Stimulated activated effector memory CD8-positive, alpha-beta T cell treated with anti-CD3 and anti-CD28 coated beads, Interleukin-12 subunit alpha, Interleukin-12 subunit beta, amount 100 ng/mL, for 72 hours (primary cell): ENCODE measurements around the gene HOXA13.
A peak's percentile ranks its signal among the peaks of the same experiment; 100 is the strongest.

Source experiments
- ATAC-seq: fragments of 150-1000 bp; cut with Tn5 transposase; 2 replicates; pipeline ENCODE4 v1.10.0; 2021
- DNase-seq, 2 donors: peaks; one replicate each; pipeline ENCODE4 v3.0.0; 2021 to 2022; ENCODE audit warnings: low spot score in 2 of 2
- H3K27ac Mint-ChIP-seq: one replicate; pipeline ENCODE4 v1.8.0; 2022; ENCODE audit warnings: mild to moderate bottlenecking, mixed read lengths
- H3K36me3 Mint-ChIP-seq: one replicate; pipeline ENCODE4 v1.8.0; 2022; ENCODE audit warnings: mild to moderate bottlenecking, mixed read lengths
- H3K4me1 Mint-ChIP-seq: one replicate; pipeline ENCODE4 v1.8.0; 2022; ENCODE audit warnings: mixed read lengths
- H3K4me3 Mint-ChIP-seq: one replicate; pipeline ENCODE4 v1.8.0; 2022; ENCODE audit warnings: mild to moderate bottlenecking, mixed read lengths
- H3K9me3 Mint-ChIP-seq: one replicate; pipeline ENCODE4 v1.8.0; 2022; ENCODE audit warnings: mixed read lengths

Gene HOXA13

GRCh38 chr7:27215356-27215755 lies 15.5 kb upstream of the HOXA13 start:
- H3K36me3 Mint-ChIP-seq: no peaks in the 10 kb centered on the region
- DNase-seq (no peak), ATAC-seq (no peak)
- H3K4me1 Mint-ChIP-seq: peaks cover 11% of the 10 kb centered on the region
- H3K9me3 Mint-ChIP-seq: no peaks in the 10 kb centered on the region
- H3K4me3 Mint-ChIP-seq: no peak overlapping the region
- H3K27ac Mint-ChIP-seq: no peak overlapping the region

GRCh38 chr7:27214239-27214950 lies 14.5 kb upstream of the HOXA13 start:
- Mint-ChIP-seq H3K4me1 (peaks cover 6% of the 10 kb centered on the region), H3K27ac (no peak overlapping the region), H3K36me3 (no peaks in the 10 kb centered on the region), H3K9me3 (no peaks in the 10 kb centered on the region), H3K4me3 (no peak overlapping the region)
- DNase-seq: no peak
- ATAC-seq: no peak

DNA sequence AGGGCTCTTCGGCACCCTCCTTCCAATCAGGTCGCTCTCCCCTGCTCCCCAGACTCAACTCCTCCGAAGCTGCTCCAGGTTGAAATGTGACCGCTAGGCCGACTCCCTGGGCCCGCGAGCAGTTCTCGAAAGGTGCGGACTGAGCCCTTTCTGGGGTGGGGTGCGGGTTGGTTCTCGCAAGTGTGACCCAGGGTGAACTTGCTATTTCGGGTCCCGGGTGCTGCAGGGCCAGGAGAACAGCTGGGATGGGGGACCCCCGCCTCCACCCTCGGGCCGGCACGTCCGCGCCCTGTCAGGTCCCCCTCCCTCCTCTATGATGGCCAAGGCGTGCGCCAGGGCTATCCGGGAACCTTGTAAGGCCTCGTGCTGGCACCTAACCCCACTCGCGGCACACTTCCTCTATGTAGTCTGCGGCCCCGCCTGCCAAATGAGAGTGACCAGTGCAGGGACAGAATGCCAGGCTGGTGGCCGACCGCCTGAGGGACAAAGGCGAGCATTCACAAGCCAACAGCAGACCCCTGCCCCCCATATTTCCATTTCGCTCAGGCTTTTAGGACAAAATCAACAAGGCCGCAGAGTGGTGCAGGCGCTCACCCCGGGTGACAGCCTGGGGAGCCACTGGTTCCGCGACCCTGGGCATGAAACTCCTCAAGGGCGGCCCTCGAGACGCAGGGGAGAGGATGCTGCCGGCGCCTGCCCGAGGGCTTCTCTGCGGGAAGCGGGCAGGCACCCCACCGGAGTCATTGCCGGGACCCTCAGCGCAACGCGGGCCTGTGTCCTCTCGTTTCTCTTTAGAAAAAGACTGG lies 13.7 kb upstream of the HOXA13 start:
- H3K36me3 Mint-ChIP-seq: no peaks in the 10 kb centered on the region
- H3K4me1 Mint-ChIP-seq: peaks cover 6% of the 10 kb centered on the region
- no peak overlapping the region for H3K4me3 Mint-ChIP-seq
- DNase-seq (no peak), ATAC-seq (no peak)
- no peak overlapping the region for H3K27ac Mint-ChIP-seq
- no peaks in the 10 kb centered on the region for H3K9me3 Mint-ChIP-seq

DNA sequence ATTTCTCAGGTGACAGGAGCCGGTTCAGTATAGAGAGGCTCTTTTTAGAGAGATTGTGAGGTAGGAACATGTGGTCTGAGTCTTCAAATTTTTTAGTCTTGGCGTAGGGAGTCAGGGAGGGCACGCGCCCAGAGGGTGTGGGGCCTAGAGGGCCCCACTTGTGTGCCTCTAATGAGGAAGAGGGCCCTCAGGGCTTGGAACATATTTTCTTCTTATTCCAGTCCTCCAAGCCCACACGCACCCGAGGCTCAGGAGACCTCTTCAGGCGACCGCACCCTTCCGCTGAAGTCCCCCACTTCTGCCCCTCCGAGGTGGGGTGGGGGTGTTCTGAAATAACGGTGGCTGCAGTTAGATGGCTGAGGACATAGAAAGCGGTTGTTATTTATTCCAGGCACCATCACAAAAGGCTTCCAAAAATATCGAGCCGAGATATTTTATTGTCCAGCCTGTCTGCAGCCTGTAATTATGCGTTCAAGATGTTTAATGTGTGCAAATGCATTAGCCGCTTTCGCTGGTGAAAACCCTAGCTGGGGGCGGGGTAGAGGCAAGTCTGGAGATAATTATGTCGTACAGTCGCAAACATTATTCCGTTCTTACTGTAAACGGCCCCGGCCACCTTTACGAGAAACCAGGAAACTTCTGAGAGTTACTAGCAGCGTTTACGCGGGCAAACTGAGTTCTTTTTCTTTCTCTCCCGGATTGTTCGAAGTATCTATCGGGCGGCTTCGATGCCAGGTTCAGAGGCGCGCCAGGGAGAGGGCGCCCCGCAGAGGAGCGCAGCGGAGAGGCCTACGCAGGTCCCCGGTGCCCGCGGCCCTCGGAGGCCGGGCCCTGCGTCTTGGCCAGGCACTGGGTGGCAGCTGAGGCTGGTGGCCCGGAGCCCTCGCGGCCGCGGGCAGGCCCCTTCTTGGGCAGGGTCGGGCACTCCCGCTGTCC lies 12.9 kb upstream of the HOXA13 start:
- no peak overlapping the region for H3K4me3 Mint-ChIP-seq
- ATAC-seq: no peak
- no peak for DNase-seq

DNA sequence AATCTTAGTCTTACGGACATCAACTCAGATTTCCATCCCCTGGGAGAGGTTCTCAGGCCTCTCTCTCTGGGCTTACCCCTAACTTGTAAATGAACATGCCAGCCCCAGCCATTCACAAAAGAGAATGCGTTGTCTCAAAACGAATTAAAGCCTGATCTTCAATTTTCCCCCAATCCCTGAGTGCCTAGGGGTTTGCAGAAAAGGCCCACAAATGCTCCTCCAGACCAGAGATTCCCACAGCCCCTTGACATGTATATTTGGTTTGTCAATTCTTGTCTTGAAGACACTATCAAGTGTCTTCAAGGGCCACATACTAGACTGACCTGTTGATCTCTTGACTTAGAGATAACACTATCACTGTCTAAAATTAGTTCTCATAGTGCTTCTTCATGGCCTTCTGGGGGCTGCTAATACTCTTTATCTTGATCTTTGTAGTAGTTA lies 11.9 kb upstream of the HOXA13 start:
- Mint-ChIP-seq H3K36me3 (no peaks in the 10 kb centered on the region), H3K9me3 (no peaks in the 10 kb centered on the region), H3K4me3 (no peak overlapping the region), H3K27ac (no peak overlapping the region), H3K4me1 (peaks cover 6% of the 10 kb centered on the region)
- ATAC-seq (no peak), DNase-seq (no peak)

More for the DNA sequence above, 12.9 kb upstream of the HOXA13 start:
- Mint-ChIP-seq H3K36me3 (no peaks in the 10 kb centered on the region), H3K4me1 (peaks cover 6% of the 10 kb centered on the region), H3K27ac (no peak overlapping the region), H3K9me3 (no peaks in the 10 kb centered on the region)

- no peak for ATAC-seq
- Mint-ChIP-seq H3K27ac (no peak overlapping the region), H3K4me1 (peaks cover 9% of the 10 kb centered on the region), H3K36me3 (no peaks in the 10 kb centered on the region), H3K9me3 (no peaks in the 10 kb centered on the region), H3K4me3 (no peak overlapping the region)
- no peak for DNase-seq
Measured at GRCh38 chr7:27211084-27211446, 11.2 kb upstream of the HOXA13 start.

GRCh38 chr7:27210441-27211083 lies 10.7 kb upstream of the HOXA13 start:
- Mint-ChIP-seq H3K27ac (no peak overlapping the region), H3K4me1 (peaks cover 14% of the 10 kb centered on the region), H3K4me3 (peak overlapping the region; percentile 32), H3K36me3 (no peaks in the 10 kb centered on the region), H3K9me3 (no peaks in the 10 kb centered on the region)
- peak; percentile 53 for ATAC-seq
- DNase-seq: no peak

GRCh38 chr7:27209933-27210440 lies 10.1 kb upstream of the HOXA13 start:
- ATAC-seq: no peak
- Mint-ChIP-seq H3K4me3 (peak overlapping the region; percentile 32), H3K36me3 (no peaks in the 10 kb centered on the region), H3K27ac (no peak overlapping the region), H3K9me3 (no peaks in the 10 kb centered on the region), H3K4me1 (peaks cover 20% of the 10 kb centered on the region)
- DNase-seq: no peak

DNA sequence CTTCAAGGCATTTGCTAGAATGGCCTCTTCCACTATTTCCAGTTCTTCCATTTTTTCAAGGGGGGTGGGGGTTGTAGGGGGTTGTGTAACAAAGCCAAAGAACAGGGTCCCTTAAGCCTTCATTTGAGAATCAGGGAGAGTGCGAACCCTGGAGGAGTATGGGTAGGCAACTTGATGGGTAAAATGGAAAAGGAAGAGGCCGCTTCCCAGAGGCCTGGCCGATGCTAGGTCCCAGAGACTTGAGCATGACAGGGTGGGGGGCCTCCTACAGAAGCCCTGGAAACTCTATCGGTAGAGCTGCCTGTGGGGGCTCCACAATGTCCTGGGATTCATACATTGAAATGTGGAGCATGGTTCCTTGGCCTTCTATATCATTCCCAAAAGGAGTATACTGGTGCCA lies 9.1 kb upstream of the HOXA13 start:
- no peak for DNase-seq
- peaks cover 28% of the 10 kb centered on the region for H3K4me1 Mint-ChIP-seq
- H3K27ac Mint-ChIP-seq: no peak overlapping the region
- no peaks in the 10 kb centered on the region for H3K36me3 Mint-ChIP-seq
- no peak overlapping the region for H3K4me3 Mint-ChIP-seq
- no peak for ATAC-seq
- no peaks in the 10 kb centered on the region for H3K9me3 Mint-ChIP-seq

DNA sequence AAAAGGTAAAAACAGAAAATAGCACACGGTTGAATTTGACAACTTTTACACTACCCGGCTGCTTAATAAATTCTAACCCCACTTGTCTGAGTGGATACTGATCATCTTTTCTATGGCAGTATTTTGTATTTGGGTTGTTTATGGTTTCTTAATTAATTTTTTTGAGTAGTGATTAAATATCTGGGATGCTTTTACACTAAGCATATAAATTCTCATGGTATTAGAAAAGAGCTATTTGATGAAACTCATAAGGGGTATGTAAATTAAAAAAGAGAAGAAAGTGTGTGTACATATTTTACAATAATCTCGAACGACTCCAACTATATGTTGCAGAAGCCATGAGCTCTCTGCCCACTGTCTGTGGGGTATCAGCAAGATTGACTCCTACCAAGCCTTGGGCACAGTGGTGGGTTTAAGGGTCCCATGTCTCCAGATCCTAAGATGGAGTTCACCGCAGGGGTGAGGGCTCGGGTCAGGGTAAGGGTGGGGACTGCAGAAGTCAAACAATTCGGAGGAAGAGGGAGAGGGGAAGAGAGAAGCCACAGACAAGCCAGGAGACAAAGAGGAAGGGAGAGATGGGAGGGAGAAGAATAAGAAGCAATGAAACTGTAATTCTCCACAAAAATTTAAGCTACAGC lies 7.6 kb upstream of the HOXA13 start:
- Mint-ChIP-seq H3K27ac (no peak overlapping the region), H3K36me3 (no peaks in the 10 kb centered on the region)
- ATAC-seq: no peak

GRCh38 chr7:27205325-27206280 lies 5.7 kb upstream of the HOXA13 start:
- H3K27ac Mint-ChIP-seq: no peak overlapping the region
- DNase-seq (no peak), ATAC-seq (no peak)
- H3K4me1 Mint-ChIP-seq: peaks cover 47% of the 10 kb centered on the region
- peak overlapping the region; percentile 56 for H3K4me3 Mint-ChIP-seq
- no peaks in the 10 kb centered on the region for H3K36me3 Mint-ChIP-seq
- no peaks in the 10 kb centered on the region for H3K9me3 Mint-ChIP-seq

More for the DNA sequence above, 7.6 kb upstream of the HOXA13 start:
- no peak for DNase-seq
- H3K4me3 Mint-ChIP-seq: no peak overlapping the region
- no peaks in the 10 kb centered on the region for H3K9me3 Mint-ChIP-seq
- H3K4me1 Mint-ChIP-seq: peaks cover 31% of the 10 kb centered on the region

DNA sequence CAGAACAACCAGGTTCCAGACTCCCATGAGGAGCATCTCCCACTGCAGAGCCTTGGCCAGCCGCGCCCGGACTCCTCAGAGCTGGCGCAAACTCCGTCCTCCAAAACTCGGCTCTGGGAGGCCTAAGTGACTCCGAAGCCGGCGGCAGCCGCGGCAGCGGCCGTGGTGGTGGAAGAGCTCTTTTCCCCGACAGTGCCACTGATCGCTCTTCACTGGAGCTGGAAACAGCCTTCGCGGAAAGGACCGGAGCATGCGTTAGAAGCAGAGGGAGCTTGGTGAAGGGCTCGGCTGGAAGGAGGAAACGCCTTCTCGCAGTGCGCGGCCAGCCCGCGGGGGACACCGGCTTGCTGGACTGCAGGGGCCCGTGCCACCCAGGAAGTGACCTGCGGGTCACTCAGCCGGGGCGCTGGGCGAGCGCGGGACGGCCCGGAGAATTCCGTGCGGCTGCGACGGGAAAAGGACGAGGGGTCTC lies 5.0 kb upstream of the HOXA13 start:
- no peaks in the 10 kb centered on the region for H3K9me3 Mint-ChIP-seq
- H3K4me1 Mint-ChIP-seq: peaks cover 46% of the 10 kb centered on the region
- no peak overlapping the region for H3K27ac Mint-ChIP-seq
- DNase-seq (no peak), ATAC-seq (no peak)
- H3K4me3 Mint-ChIP-seq: peak overlapping the region; percentile 56
- no peaks in the 10 kb centered on the region for H3K36me3 Mint-ChIP-seq

DNA sequence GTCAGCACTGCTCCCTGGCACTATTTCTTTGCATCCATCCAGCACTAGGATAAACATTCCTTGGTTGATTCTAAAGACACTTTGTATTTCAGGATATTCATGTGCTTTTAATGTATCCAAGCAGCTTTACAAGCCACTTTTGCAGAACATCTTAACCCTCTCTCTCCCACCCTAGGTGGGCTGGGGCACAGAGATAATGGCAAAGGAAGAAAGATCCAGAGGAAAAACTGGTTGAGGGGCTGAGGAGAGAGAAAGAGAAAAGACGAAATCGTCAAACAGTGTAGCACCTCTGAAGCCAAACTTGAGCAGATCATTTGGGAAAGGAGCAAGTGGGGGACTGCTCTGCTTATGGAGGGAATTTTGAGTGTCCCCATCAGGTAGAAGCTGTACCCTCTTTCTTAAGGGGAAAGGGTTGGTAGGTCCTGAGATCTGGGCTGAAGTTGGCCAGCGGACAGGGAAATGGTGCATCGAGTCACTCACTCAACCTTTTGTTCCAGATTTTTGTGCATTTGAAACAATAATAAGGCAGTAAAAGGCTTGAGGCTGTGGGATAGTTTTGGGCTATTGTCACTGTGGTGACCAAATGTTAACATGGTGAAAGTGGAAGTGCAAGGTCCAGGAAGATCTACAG lies 4.2 kb upstream of the HOXA13 start:
- no peak overlapping the region for H3K4me3 Mint-ChIP-seq
- no peak for ATAC-seq
- H3K4me1 Mint-ChIP-seq: peaks cover 47% of the 10 kb centered on the region
- H3K27ac Mint-ChIP-seq: no peak overlapping the region
- H3K9me3 Mint-ChIP-seq: no peaks in the 10 kb centered on the region
- DNase-seq: no peak
- H3K36me3 Mint-ChIP-seq: no peaks in the 10 kb centered on the region
